ENCODE measurements around the gene DDIT4.
"Not testable (repeated sequence)": the region's sequence is repeated elsewhere in the genome, so short reads cannot be mapped to it uniquely, and the experiment has no call there.

DDIT4 gene, protein sequence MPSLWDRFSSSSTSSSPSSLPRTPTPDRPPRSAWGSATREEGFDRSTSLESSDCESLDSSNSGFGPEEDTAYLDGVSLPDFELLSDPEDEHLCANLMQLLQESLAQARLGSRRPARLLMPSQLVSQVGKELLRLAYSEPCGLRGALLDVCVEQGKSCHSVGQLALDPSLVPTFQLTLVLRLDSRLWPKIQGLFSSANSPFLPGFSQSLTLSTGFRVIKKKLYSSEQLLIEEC

GRCh38 chr10:72273410-72274212 is at the start of gene DDIT4:
DDIT4 (plus strand) TSS chr10:72273924; CDS start chr10:72274217, 293 bp downstream.
- peak; percentile 99 for DNase-seq

GRCh38 chr10:72224191-72224590 is 49.5 kb upstream of the DDIT4 start:
- not testable (repeated sequence) for DNase-seq

GRCh38 chr10:72226418-72227027 is 47.2 kb upstream of the DDIT4 start:
- DNase-seq = no peak

GRCh38 chr10:72227826-72228225 is 45.9 kb upstream of the DDIT4 start:
- no peak for DNase-seq

DNA sequence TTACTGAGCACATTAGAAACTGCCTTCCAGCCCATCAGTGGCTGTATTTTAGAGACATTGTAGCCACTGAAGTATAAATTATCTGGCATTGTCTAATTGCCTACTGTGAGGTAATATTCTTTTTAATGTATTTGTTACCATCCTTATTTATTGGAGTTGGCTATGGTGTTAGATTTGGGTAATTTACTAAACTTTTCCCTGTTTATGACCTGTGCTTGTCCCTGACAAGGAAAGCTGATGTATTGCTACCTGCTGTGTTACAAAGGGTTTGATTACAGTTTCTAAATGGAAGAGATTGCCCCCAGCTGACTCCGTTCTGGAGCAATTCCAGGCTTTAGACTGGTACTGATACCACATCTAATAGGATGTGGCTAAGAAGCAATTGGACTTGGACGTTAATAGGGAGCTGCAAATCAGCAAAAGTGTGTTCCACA is 45.4 kb upstream of the DDIT4 start:
- no peak for DNase-seq

DNA sequence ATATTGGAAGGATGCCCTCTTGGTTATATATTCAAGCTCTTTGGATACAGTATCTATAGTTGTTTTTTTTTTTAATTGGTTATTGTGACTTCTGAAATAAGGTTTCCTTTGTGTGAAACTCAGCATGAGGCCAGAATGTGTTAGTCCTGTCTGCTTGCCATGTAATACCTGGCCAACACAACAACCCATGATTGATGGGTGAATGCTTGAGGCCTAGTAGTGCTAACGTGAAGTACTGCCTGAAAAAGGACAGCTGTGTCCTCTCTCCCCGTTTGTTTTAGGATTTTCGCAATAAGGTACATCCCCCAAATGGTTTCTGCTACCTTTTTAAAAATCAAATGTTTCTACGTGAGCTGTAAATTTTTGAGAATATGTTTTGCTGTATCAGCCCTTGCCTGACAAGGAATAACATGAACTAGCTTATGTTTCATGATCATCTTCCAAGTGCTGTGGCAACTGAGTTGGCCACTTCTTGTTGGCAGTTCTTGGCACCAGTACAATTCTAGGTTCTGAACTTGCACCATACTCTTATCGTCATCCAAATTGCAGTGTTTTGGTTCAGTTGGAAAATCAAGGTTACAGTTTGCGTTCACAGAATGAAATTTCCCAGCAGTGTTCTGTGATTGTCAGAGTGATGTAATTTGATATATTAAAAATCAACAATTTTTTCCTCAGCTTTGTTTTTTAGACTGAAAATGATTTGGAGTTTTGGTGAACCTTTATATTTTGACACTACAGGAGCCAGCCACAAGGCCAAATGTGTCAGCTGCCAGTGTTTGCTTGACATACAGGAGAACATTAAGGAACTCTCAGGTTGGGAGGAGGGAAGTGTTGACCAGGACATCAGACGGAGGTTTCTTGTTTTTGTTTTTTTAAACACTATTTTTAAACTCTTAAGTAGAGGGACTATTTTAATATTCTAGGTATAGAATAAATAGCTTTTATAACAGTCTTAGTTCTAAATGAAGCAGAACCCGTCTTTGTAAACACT is 44.2 kb upstream of the DDIT4 start:
- no peak for DNase-seq

GRCh38 chr10:72233621-72234020 is 40.1 kb upstream of the DDIT4 start:
- DNase-seq = no peak

DNA sequence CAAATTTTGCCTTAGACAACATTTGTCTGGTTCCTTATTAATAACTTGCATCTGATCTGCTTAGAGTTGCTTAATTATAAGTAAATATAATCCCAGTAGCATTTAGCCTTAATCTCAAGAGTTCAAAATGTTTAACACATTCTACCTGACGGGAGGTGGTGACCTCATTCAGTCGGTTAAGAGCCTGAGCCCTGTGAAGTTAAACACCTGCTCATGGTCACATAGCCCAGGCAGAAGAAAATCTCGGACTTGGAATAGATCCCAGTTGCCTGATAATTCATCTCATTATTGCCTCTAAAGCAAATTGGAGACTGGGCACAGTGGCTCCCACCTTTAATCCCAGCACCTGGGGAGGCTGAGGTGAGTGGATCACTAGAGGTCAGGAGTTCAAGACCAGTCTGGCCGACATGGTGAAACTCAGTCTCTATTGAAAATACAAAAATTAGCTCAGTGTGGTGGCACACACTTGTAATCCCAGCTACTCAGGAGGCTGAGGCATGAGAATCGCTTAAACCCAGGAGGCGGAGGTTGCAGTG is 39.1 kb upstream of the DDIT4 start:
- no peak for DNase-seq

DNA sequence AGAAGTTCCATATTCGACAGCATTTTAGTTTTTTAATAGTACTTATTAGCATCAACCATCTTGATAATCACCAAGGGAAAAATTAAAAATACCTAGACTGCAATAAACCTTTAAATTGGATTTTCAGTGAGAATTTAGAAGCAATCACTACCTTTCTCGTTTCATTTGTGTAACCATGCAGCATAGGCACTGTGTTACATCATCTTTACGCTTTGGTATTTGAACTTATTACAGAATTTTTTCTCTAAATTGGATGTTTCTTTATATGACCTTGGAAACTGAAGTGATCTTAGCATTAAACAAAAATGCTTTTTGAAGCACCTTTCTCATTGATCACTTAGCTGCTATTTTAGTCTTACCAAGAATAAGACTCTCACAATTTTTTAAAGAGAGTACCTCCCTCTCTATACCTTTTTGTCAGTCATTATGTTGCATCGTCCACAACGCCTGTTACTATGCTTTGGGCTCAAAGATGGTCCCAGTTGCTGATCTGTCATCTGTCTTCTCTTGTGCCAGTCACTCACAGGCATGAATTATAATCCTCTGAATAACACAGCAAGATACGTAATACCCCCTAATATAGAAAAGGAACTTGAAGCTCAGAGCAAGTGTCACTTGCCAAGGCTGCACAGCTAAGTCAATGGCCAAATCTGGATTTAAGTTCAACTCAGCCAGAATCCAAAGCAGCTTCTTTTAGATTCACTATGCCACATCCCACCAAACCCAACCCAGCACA is 38.0 kb upstream of the DDIT4 start:
- no peak for DNase-seq

DNA sequence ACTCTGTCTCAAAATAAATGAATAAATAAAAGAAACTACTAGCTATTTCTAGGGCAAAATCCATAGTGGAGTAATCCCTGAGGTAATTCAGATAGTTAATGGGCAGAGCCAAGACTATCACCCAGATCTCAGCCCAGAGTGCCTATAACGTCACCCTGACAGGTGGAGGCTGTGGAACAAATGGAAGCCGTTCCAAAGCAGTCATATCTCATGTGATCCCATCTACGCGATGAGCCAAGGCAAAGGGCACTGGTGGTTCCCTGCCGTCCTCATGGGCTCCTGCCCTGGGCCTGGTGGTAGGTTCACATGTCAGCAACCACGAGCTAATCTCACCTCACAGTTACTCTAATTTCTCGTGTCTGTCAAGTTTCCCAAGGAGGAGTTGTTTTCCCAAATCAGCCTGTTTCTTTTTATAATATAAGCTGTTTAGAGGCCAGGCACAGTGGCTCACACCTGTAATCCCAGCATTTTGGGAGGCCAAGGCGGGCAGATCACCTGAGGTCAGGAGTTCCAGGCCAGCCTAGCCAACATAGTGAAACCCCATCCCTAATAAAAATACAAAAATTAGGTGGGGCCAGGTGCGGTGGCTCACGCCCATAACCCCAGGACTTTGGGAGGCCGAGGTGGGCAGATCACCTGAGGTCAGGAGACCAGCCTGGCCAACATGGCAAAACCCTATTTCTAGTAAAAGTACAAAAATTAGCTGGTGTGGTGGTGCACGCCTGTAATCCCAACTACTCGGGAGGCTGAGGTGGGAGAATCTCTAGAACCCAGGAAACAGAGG is 35.1 kb upstream of the DDIT4 start:
- DNase-seq = no peak

- DNase-seq = no peak
Measured at GRCh38 chr10:72239409-72239808, 34.3 kb upstream of the DDIT4 start.

DNA sequence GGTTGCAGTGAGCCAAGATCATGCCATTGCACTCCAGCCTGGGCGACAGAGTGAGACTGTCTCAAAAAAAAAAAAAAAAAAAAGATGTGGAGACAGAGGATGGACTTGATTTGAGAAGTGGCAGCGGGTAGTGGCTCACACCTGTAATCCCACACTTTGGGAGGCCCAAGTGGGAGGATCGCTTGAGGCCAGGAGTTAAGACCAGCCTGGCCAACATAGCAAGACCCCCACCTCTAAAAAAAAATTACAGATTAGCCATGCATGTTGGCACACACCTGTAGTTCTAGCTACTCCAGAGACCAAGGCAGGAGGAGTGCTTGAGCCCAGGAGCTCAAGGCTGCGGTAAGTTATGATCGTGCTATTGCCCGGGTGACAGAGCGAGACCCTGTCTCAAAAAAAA is 33.4 kb upstream of the DDIT4 start:
- no peak for DNase-seq

GRCh38 chr10:72241691-72242252 is 32.0 kb upstream of the DDIT4 start:
- no peak for DNase-seq

DNA sequence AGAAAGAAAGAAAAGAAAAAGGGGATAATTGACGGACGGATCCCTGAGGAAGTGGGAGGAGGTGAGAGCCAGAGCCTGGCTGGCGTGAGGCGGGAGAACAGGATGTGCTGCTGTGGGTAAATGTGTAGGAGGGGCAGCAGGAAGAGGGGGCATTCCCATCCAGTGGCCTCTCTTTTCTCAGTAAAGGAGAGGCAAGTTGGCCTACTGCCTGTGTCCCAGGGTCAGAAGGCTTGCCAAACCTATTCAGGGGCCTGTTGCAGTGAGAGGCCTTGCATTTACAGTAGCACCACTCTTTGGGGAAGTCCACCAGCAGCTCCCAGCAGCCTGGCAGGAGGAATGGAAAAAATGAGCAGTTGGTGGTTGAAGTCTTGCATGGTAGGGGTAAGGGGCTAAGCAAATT is 31.0 kb upstream of the DDIT4 start:
- DNase-seq = peak; percentile 26

DNA sequence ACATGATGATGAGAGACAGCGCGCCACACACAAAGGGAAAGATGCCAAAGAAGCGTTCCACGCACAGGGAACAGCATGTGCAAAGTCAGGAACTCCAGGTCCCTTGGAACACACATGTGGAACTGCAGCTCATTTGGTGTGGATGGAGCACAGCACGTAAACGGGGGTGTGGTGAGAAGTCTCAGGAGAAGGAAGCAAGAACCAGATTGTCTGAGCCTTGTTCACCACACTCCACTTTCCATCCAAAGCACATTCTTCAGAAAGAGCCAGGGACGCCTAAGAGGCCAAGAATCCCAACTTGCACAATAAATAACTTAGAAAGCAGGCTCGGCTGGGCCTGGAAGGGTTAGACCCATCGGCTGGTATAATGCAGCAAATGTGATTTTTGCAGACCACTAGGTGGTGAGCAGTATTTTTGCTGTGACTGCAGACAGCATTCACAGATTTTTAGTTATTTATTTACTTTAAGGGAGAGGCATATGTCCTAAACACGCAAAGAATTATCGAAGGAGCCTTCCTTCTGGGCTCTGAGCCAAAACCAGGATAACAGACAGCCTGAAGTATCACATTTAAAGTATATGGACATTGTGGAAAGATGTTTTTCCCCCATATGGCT is 29.8 kb upstream of the DDIT4 start:
- DNase-seq = no peak

- DNase-seq = no peak
Measured at GRCh38 chr10:72244573-72245038, 29.1 kb upstream of the DDIT4 start.

- no peak for DNase-seq
Measured at GRCh38 chr10:72245949-72246525, 27.7 kb upstream of the DDIT4 start.

- peak; percentile 76 for DNase-seq
Measured at GRCh38 chr10:72248468-72249151, 25.1 kb upstream of the DDIT4 start.

Measured in stimulated activated CD4-positive, alpha-beta T cell treated with anti-CD3 and anti-CD28 coated beads, Interleukin-1b, Interleukin-23, amount 100 ng/mL, for 48 hours (primary cell).